OCI-LY1 (cell line): ENCODE measurements around the gene NT5C3A.
A peak's percentile ranks its signal among the peaks of the same experiment; 100 is the strongest.

Experiments
- CTCF ChIP-seq: fragments of 200-600 bp; sonication (generic), shearing (Covaris generic); IDR thresholded peaks from 2 replicates; pipeline ENCODE4 v1.5.1; 2017; ENCODE audit warnings: mild to moderate bottlenecking, antibody characterized with exemption, low read length, moderate library complexity, mixed read lengths
- EZH2 ChIP-seq: fragments of 200-600 bp; sonication (generic), shearing (Covaris generic); IDR thresholded peaks from 2 replicates; pipeline ENCODE4 v1.8.0; 2017; ENCODE audit warnings: borderline replicate concordance, mixed run types, mild to moderate bottlenecking, antibody characterized with exemption, low read length, moderate library complexity, mixed read lengths

DNA sequence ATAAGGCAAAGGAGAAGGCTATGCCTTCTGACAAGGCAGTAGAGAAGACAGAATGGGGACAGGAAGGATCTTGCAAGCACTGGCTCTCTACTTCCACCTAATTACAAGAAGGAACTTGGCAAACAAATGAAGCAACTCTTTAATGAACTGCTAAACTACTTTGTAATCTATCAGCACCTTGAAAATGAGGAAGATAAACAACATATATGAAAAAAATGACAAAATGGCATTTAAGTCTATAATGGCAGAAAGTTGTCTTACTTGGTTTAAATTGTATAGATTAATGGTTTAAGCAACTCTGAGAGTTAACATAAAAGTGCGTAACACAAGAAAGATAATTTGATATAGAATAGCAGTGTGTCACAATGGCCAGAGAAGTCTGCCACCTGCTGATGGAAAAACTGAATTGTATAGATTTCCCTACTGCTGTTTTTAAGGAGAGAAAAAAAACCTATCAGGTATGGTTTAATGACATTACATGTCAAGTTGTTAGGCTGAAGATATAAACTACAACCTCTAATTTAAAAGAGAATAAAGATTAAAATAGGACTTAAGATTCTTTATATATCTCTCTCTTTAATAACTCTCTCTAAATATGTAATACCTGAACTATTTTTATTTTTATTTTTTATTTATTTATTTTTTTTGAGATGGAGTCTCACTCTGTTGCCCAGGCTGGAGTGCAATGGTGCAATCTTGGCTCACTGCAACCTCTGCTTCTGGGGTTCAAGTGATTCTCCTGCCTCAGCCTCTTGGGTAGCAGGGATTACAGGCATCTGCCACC, 11.8 kb downstream of the NT5C3A start:
- TF ChIP-seq CTCF = peak; percentile 83
- no peak for TF ChIP-seq EZH2
